Fibroblast of peridontal ligament (primary cell): ENCODE results near the gene TNKS2.
"Not testable (repeated sequence)": the region's sequence is repeated elsewhere in the genome, so short reads cannot be mapped to it uniquely, and the experiment has no call there.

Experiments used
- DNase-seq: peaks from one replicate; pipeline ENCODE4 v3.0.0-alpha.2; 2010; ENCODE audit errors: extremely low read depth

The TNKS2 gene

GRCh38 chr10:91865562-91866081 is 67.4 kb downstream of the TNKS2 start:
- no peak for DNase-seq

GRCh38 chr10:91875156-91875555 is 76.9 kb downstream of the TNKS2 start:
- no peak for DNase-seq

GRCh38 chr10:91875779-91876178 is 77.6 kb downstream of the TNKS2 start:
- DNase-seq, result no peak

GRCh38 chr10:91879515-91880170 is 81.4 kb downstream of the TNKS2 start:
- no peak for DNase-seq

- DNase-seq, result peak; percentile 17
These were observed 82.1 kb downstream of the TNKS2 start for GRCh38 chr10:91880310-91880709.

- DNase-seq, result peak; percentile 70
These were observed 85.6 kb downstream of the TNKS2 start for GRCh38 chr10:91883549-91884444.

- DNase-seq, result no peak
These were observed 86.3 kb downstream of the TNKS2 start for GRCh38 chr10:91884536-91884935.

- no peak for DNase-seq
These were observed 87.3 kb downstream of the TNKS2 start for GRCh38 chr10:91885362-91886079.

GRCh38 chr10:91886954-91887271 is 88.7 kb downstream of the TNKS2 start:
- DNase-seq, result no peak

- peak; percentile 23 for DNase-seq
These were observed 89.2 kb downstream of the TNKS2 start for GRCh38 chr10:91887272-91888076.

GRCh38 chr10:91891125-91892001 is 93.1 kb downstream of the TNKS2 start:
- peak; percentile 58 for DNase-seq

GRCh38 chr10:91893051-91893450 is 94.8 kb downstream of the TNKS2 start:
- no peak for DNase-seq

- DNase-seq, result not testable (repeated sequence)
These were observed 96.0 kb downstream of the TNKS2 start for GRCh38 chr10:91894261-91894685.

- DNase-seq, result no peak
These were observed 98.1 kb downstream of the TNKS2 start for GRCh38 chr10:91896212-91896756.

GRCh38 chr10:91897421-91897820 is 99.2 kb downstream of the TNKS2 start:
- no peak for DNase-seq

GRCh38 chr10:91901784-91902677 is 103.8 kb downstream of the TNKS2 start:
- DNase-seq, result peak; percentile 89

GRCh38 chr10:91907033-91907594 is 108.9 kb downstream of the TNKS2 start:
- DNase-seq, result no peak

- DNase-seq, result no peak
These were observed 109.7 kb downstream of the TNKS2 start for GRCh38 chr10:91907914-91908336.
